ENCODE data around the gene ABI1. TPM values are rescaled to one million over a fixed set of nuclear protein-coding genes. Genes with fewer than 3 reads are reported as not detected.

ABI1 gene
- polyA plus RNA-seq, 1 donor from 2014 or later, result 50.4 TPM

- H3F3A ChIP-seq (ENCODE audit: insufficient read depth, low read length, poor library complexity, severe bottlenecking), result no peaks in the 10 kb centered on the region
- no peaks in the 10 kb centered on the region for H3K36me3 ChIP-seq (ENCODE audit: insufficient read depth, low read length)
- no peaks in the 10 kb centered on the region for H3K9me3 ChIP-seq (ENCODE audit: low read length)
- H3K4me2 ChIP-seq (ENCODE audit: low read length), result no peak overlapping the region
- H3K9me2 ChIP-seq (ENCODE audit: insufficient read depth, low read length), result no peaks in the 10 kb centered on the region
- TF ChIP-seq RAD21 (conservative IDR thresholded peaks at IDR 0.05) (no peak), EZH2 (IDR thresholded peaks at IDR 0.05; ENCODE audit: borderline replicate concordance, insufficient read depth, low read length, poor library complexity, severe bottlenecking) (no peak), TAF1 (IDR thresholded peaks at IDR 0.05; ENCODE audit: low read depth) (no peak), CTCF (IDR thresholded peaks at IDR 0.05; ENCODE audit: poor library complexity, severe bottlenecking) (no peak), SMC3 (conservative IDR thresholded peaks at IDR 0.05; ENCODE audit: poor library complexity) (no peak), REST (IDR thresholded peaks at IDR 0.05; ENCODE audit: borderline replicate concordance) (no peak), POLR2AphosphoS5 (IDR thresholded peaks at IDR 0.05) (no peak), EP300 (conservative IDR thresholded peaks at IDR 0.05; ENCODE audit: poor library complexity, severe bottlenecking) (no peak), MXI1 (conservative IDR thresholded peaks at IDR 0.05; ENCODE audit: poor library complexity, severe bottlenecking) (no peak)
- no peaks in the 10 kb centered on the region for H3K79me2 ChIP-seq (replicated peaks; ENCODE audit: insufficient read depth, low read length)
- no peak overlapping the region for H3K4me3 ChIP-seq (ENCODE audit: low read length)
- H2AFZ ChIP-seq (ENCODE audit: low read depth, low read length), result no peak overlapping the region
- no peaks in the 10 kb centered on the region for H3K27me3 ChIP-seq (ENCODE audit: insufficient read depth, low read depth, low read length)
- H4K20me1 ChIP-seq (ENCODE audit: insufficient read depth), result no peaks in the 10 kb centered on the region
- no peak overlapping the region for H3K9ac ChIP-seq (ENCODE audit: low read length)
- H3K27ac ChIP-seq (ENCODE audit: low read length), result no peak overlapping the region
Measured at GRCh38 chr10:26706206-26706605, 154.6 kb downstream of the ABI1 start.

- Histone ChIP-seq H4K20me1 (ENCODE audit: insufficient read depth) (no peaks in the 10 kb centered on the region), H3F3A (ENCODE audit: insufficient read depth, low read length, poor library complexity, severe bottlenecking) (no peaks in the 10 kb centered on the region), H3K9ac (ENCODE audit: low read length) (no peak overlapping the region), H3K27me3 (ENCODE audit: insufficient read depth, low read depth, low read length) (no peaks in the 10 kb centered on the region), H3K9me2 (ENCODE audit: insufficient read depth, low read length) (no peaks in the 10 kb centered on the region), H3K27ac (ENCODE audit: low read length) (no peak overlapping the region), H3K79me2 (replicated peaks; ENCODE audit: insufficient read depth, low read length) (peaks cover 7% of the 10 kb centered on the region), H3K9me3 (ENCODE audit: low read length) (no peaks in the 10 kb centered on the region), H2AFZ (ENCODE audit: low read depth, low read length) (no peak overlapping the region), H3K4me3 (ENCODE audit: low read length) (no peak overlapping the region), H3K36me3 (ENCODE audit: insufficient read depth, low read length) (no peaks in the 10 kb centered on the region), H3K4me2 (ENCODE audit: low read length) (no peak overlapping the region)
- TF ChIP-seq RAD21 (conservative IDR thresholded peaks at IDR 0.05), result no peak
- TF ChIP-seq POLR2AphosphoS5 (IDR thresholded peaks at IDR 0.05), result no peak
- no peak for TF ChIP-seq EZH2 (IDR thresholded peaks at IDR 0.05; ENCODE audit: borderline replicate concordance, insufficient read depth, low read length, poor library complexity, severe bottlenecking)
- TF ChIP-seq EP300 (conservative IDR thresholded peaks at IDR 0.05; ENCODE audit: poor library complexity, severe bottlenecking), result no peak
- TF ChIP-seq MXI1 (conservative IDR thresholded peaks at IDR 0.05; ENCODE audit: poor library complexity, severe bottlenecking), result no peak
- no peak for TF ChIP-seq TAF1 (IDR thresholded peaks at IDR 0.05; ENCODE audit: low read depth)
- TF ChIP-seq SMC3 (conservative IDR thresholded peaks at IDR 0.05; ENCODE audit: poor library complexity), result no peak
- no peak for TF ChIP-seq REST (IDR thresholded peaks at IDR 0.05; ENCODE audit: borderline replicate concordance)
- TF ChIP-seq CTCF (IDR thresholded peaks at IDR 0.05; ENCODE audit: poor library complexity, severe bottlenecking), result no peak
Measured at GRCh38 chr10:26703974-26704373, 156.8 kb downstream of the ABI1 start.
